ENCODE measurements around the gene SCYGR3.

- TF ChIP-seq CTCF (IDR thresholded peaks at IDR 0.05; ENCODE audit: low read depth, low read length): no peak
- no peak for TF ChIP-seq EZH2phosphoT487 (IDR thresholded peaks at IDR 0.05; ENCODE audit: low read depth)
Observed at GRCh38 chr2:227661827-227662226, 47.2 kb upstream of the SCYGR3 start.

Measured in OCI-LY3 (cell line).